Tibial nerve (tissue), 3 donors: ENCODE measurements around the gene DOCK2.

Experiments used
- POLR2A ChIP-seq, 2 donors: fragments of 450-650 bp; IDR thresholded peaks; one replicate each; pipeline ENCODE4 v1.6.1; 2017; ENCODE audit warnings: antibody characterized with exemption in 2 of 2, mild to moderate bottlenecking in 2 of 2, moderate library complexity in 2 of 2
- TF ChIP-seq, protein P1 (sequence below), 5 experiments: fragments of 200-600 bp in 3 of 5; fragments of 450-650 bp in 2 of 5; sonication (generic) in 3 of 5; IDR thresholded peaks; one replicate each; pipeline ENCODE4 v1.5.1; 2016 to 2019; ENCODE audit warnings: antibody characterized with exemption in 5 of 5, mild to moderate bottlenecking in 3 of 5, moderate library complexity in 2 of 5

- no peak for TF ChIP-seq POLR2A (IDR thresholded peaks at IDR 0.05)
- TF ChIP-seq, protein P1, sequence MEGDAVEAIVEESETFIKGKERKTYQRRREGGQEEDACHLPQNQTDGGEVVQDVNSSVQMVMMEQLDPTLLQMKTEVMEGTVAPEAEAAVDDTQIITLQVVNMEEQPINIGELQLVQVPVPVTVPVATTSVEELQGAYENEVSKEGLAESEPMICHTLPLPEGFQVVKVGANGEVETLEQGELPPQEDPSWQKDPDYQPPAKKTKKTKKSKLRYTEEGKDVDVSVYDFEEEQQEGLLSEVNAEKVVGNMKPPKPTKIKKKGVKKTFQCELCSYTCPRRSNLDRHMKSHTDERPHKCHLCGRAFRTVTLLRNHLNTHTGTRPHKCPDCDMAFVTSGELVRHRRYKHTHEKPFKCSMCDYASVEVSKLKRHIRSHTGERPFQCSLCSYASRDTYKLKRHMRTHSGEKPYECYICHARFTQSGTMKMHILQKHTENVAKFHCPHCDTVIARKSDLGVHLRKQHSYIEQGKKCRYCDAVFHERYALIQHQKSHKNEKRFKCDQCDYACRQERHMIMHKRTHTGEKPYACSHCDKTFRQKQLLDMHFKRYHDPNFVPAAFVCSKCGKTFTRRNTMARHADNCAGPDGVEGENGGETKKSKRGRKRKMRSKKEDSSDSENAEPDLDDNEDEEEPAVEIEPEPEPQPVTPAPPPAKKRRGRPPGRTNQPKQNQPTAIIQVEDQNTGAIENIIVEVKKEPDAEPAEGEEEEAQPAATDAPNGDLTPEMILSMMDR (IDR thresholded peaks at IDR 0.05): no peak
These were observed 58.0 kb downstream of the DOCK2 start for GRCh38 chr5:169695025-169695625.
